CD14-positive monocyte (primary cell): ENCODE measurements around the gene SGO1. TPM values are rescaled to one million over a fixed set of nuclear protein-coding genes. Genes with fewer than 3 reads are reported as not detected.

Experiments
- DNase-seq, 3 donors: peaks; one replicate each; pipeline ENCODE4 v3.0.0-alpha.2; 2011 to 2022
- H2AFZ ChIP-seq: 2 replicates; pipeline ENCODE4 v1.6.0; 2012; ENCODE audit warnings: mild to moderate bottlenecking, low read depth, low read length, inconsistent platforms; ENCODE audit not compliant: insufficient read depth, poor library complexity, severe bottlenecking
- H3K27ac ChIP-seq, 2 donors: 1 replicate in 1 of 2; 2 replicates in 1 of 2; pipeline ENCODE4 v1.5.1; 2012 to 2013; ENCODE audit warnings: low read length in 2 of 2, control low read depth in 1 of 2, inconsistent platforms in 1 of 2, low read depth in 1 of 2, mild to moderate bottlenecking in 1 of 2
- H3K27me3 ChIP-seq, 2 donors: one replicate each; pipeline versions ENCODE4 v1.6.0 to v1.6.1; 2011 to 2013; ENCODE audit warnings: low read length in 2 of 2; ENCODE audit not compliant: control insufficient read depth in 2 of 2, insufficient read depth in 2 of 2
- H3K36me3 ChIP-seq, 2 donors: replicated peaks in 1 of 2; 1 replicate in 1 of 2; 2 replicates in 1 of 2; pipeline versions ENCODE4 v1.5.1 to v1.6.1; 2012 to 2013; ENCODE audit warnings: low read length in 2 of 2, control low read depth in 1 of 2, inconsistent platforms in 1 of 2, mild to moderate bottlenecking in 1 of 2; ENCODE audit not compliant: insufficient read depth in 2 of 2, control insufficient read depth in 1 of 2
- H3K4me1 ChIP-seq, 2 donors: 1 replicate in 1 of 2; 2 replicates in 1 of 2; pipeline versions ENCODE4 v1.5.1 to v1.6.1; 2012 to 2013; ENCODE audit warnings: low read length in 2 of 2, control low read depth in 1 of 2, inconsistent platforms in 1 of 2, mild to moderate bottlenecking in 1 of 2, moderate library complexity in 1 of 2; ENCODE audit not compliant: insufficient read depth in 2 of 2, control insufficient read depth in 1 of 2
- H3K4me2 ChIP-seq: replicated peaks from 2 replicates; pipeline ENCODE3; 2012; ENCODE audit warnings: low read length, moderate library complexity, mild to moderate bottlenecking; ENCODE audit not compliant: poor library complexity, severe bottlenecking; ENCODE audit errors: extremely low read depth
- H3K4me3 ChIP-seq, 3 experiments: fragments of 200-600 bp in 1 of 3; sonication (generic) in 1 of 3; replicated peaks in 1 of 3; 1 replicate in 2 of 3; 2 replicates in 1 of 3; pipeline ENCODE4 v1.5.1; 2011 to 2013; ENCODE audit warnings: low read length in 3 of 3, mild to moderate bottlenecking in 3 of 3, control low read depth in 2 of 3, low read depth in 2 of 3, inconsistent platforms in 1 of 3, moderate library complexity in 1 of 3
- H3K79me2 ChIP-seq: 2 replicates; pipeline ENCODE4 v1.6.0; 2012; ENCODE audit warnings: mild to moderate bottlenecking, control low read depth, inconsistent platforms, low read length, moderate library complexity; ENCODE audit not compliant: insufficient read depth
- H3K9ac ChIP-seq: 2 replicates; pipeline ENCODE4 v1.6.0; 2017; ENCODE audit warnings: low read length, mild to moderate bottlenecking; ENCODE audit not compliant: insufficient read depth, poor library complexity, severe bottlenecking
- H3K9me3 ChIP-seq, 2 donors: replicated peaks in 1 of 2; 1 replicate in 1 of 2; 2 replicates in 1 of 2; pipeline versions ENCODE4 v1.5.1 to v1.6.1; 2012 to 2013; ENCODE audit warnings: low read length in 2 of 2, control low read depth in 1 of 2; ENCODE audit not compliant: control insufficient read depth in 1 of 2, insufficient read depth in 1 of 2
- H4K20me1 ChIP-seq: 2 replicates; pipeline ENCODE4 v1.6.0; 2012; ENCODE audit warnings: mild to moderate bottlenecking, low read length, control low read depth, moderate library complexity; ENCODE audit not compliant: insufficient read depth
- H3K27ac Mint-ChIP-seq, 7 donors: one replicate each; pipeline ENCODE4 v1.8.0; 2020; ENCODE audit warnings: mild to moderate bottlenecking in 7 of 7, mixed read lengths in 7 of 7, moderate library complexity in 6 of 7, inconsistent platforms in 2 of 7
- H3K27me3 Mint-ChIP-seq, 3 donors: one replicate each; pipeline ENCODE4 v1.8.0; 2021 to 2022; ENCODE audit warnings: low read depth in 3 of 3, mild to moderate bottlenecking in 3 of 3, mixed read lengths in 3 of 3, moderate library complexity in 3 of 3, inconsistent platforms in 1 of 3
- H3K36me3 Mint-ChIP-seq, 2 donors: one replicate each; pipeline ENCODE4 v1.8.0; 2020; ENCODE audit warnings: mixed read lengths in 2 of 2, inconsistent platforms in 1 of 2, mild to moderate bottlenecking in 1 of 2
- H3K4me1 Mint-ChIP-seq: one replicate; pipeline ENCODE4 v1.8.0; 2020; ENCODE audit warnings: mild to moderate bottlenecking, mixed read lengths
- H3K4me3 Mint-ChIP-seq, 2 donors: one replicate each; pipeline ENCODE4 v1.8.0; 2020; ENCODE audit warnings: mild to moderate bottlenecking in 2 of 2, mixed read lengths in 2 of 2, moderate library complexity in 1 of 2
- H3K9me3 Mint-ChIP-seq, 7 donors: one replicate each; pipeline ENCODE4 v1.8.0; 2020 to 2022; ENCODE audit warnings: mixed read lengths in 7 of 7, mild to moderate bottlenecking in 6 of 7, moderate library complexity in 6 of 7, inconsistent platforms in 2 of 7
- CTCF ChIP-seq: fragments of 200-600 bp; IDR thresholded peaks from one replicate; pipeline ENCODE4 v1.8.0; 2022; ENCODE audit warnings: antibody characterized with exemption, mild to moderate bottlenecking
- WGBS: methylation state at CpG from one replicate; pipeline ENCODE4 v1.1.5; 2013; ENCODE audit warnings: missing lambda C conversion rate; ENCODE audit not compliant: insufficient coverage; 5-methylcytosine and 5-hydroxymethylcytosine counted together
- intact Hi-C, 2 donors: fragments of 100-400 bp; cut with micrococcal nuclease; formaldehyde crosslinking; loops; one replicate each; pipeline versions ENCODE4 v1.15.0 to v1.15.1; 2023
- polyA plus RNA-seq, 3 donors: library from polyadenylated mRNA; depleted of rRNA in 1 of 3; unstranded in 2 of 3; stranded (reverse) in 1 of 3; fragments of 300-500 nt in 2 of 3; fragments of >200 nt in 1 of 3; fragmentation: Illumina TruSeq in 2 of 3; gene quantifications; 1 replicate in 2 of 3; 2 replicates in 1 of 3; pipeline ENCODE4 v1.2.3, GENCODE V29; 2012 to 2021

SGO1 gene
- polyA plus RNA-seq, 3 donors = 0.07 to 0.42 (median 0.15) TPM

GRCh38 chr3:20181276-20181675 lies 4.7 kb downstream of the SGO1 start:
- no peak overlapping the region for H3K27ac ChIP-seq
- intact Hi-C loops = loop anchor here in 1 of 2 donors (10.0 kb wide), 2 partner anchors 56 to 136 kb away; partner anchors contain the start of gene KAT2B
- H3K27me3 Mint-ChIP-seq = no peaks in the 10 kb centered on the region

GRCh38 chr3:20173844-20174410 lies 12.1 kb downstream of the SGO1 start:
- Mint-ChIP-seq H3K9me3 (no peaks in the 10 kb centered on the region), H3K36me3 (peaks cover 46 to 68% of the 10 kb centered on the region in 2 donors), H3K27me3 (no peaks in the 10 kb centered on the region), H3K4me3 (no peak overlapping the region), H3K27ac (peak overlapping the region in 2 of 7 donors; percentile 9 to 43), H3K4me1 (no peaks in the 10 kb centered on the region)
- no peaks in the 10 kb centered on the region for H3K9me3 ChIP-seq
- no peaks in the 10 kb centered on the region for H3K4me1 ChIP-seq
- no peak overlapping the region for H3K4me3 ChIP-seq
- no peaks in the 10 kb centered on the region for H4K20me1 ChIP-seq
- no peak overlapping the region for H2AFZ ChIP-seq
- H3K36me3 ChIP-seq = peaks cover 27 to 85% of the 10 kb centered on the region in 2 donors
- WGBS = 100% methylated on average over 3 of the region's 4 CpGs
- H3K27me3 ChIP-seq = no peaks in the 10 kb centered on the region
- H3K79me2 ChIP-seq = no peaks in the 10 kb centered on the region
- H3K9ac ChIP-seq = no peak overlapping the region
- no peak for DNase-seq
- intact Hi-C loops = no loop called here
- H3K27ac ChIP-seq = no peak overlapping the region
- no peak for TF ChIP-seq CTCF
- H3K4me2 ChIP-seq = no peak overlapping the region

More at GRCh38 chr3:20181276-20181675, 4.7 kb downstream of the SGO1 start:
- no CpG with 5 or more reads among the region's 3 CpGs for WGBS
- no peak overlapping the region for H3K4me2 ChIP-seq
- no peak for TF ChIP-seq CTCF
- no peaks in the 10 kb centered on the region for H3K27me3 ChIP-seq
- H4K20me1 ChIP-seq = no peaks in the 10 kb centered on the region
- H2AFZ ChIP-seq = no peak overlapping the region
- H3K79me2 ChIP-seq = peaks cover 35% of the 10 kb centered on the region
- no peak for DNase-seq
- H3K4me3 ChIP-seq = no peak overlapping the region
- peaks cover 7 to 10% of the 10 kb centered on the region in 2 donors for H3K4me1 ChIP-seq
- Mint-ChIP-seq H3K27ac (no peak overlapping the region), H3K36me3 (peaks cover 23 to 50% of the 10 kb centered on the region in 2 donors), H3K4me3 (no peak overlapping the region), H3K9me3 (no peaks in the 10 kb centered on the region), H3K4me1 (peaks cover 2% of the 10 kb centered on the region)
- H3K36me3 ChIP-seq = peaks cover 12 to 52% of the 10 kb centered on the region in 2 donors
- H3K9ac ChIP-seq = no peak overlapping the region
- H3K9me3 ChIP-seq = no peaks in the 10 kb centered on the region
